Neural crest cell (in vitro differentiated cells): ENCODE results near the gene BTBD9. TPM values are rescaled to one million over a fixed set of nuclear protein-coding genes. Genes with fewer than 3 reads are reported as not detected.

ENCODE experiments used
- DNase-seq: peaks from one replicate; pipeline ENCODE4 v3.0.0; 2021; ENCODE audit warnings: low read depth, mixed read lengths, low spot score
- H3K27ac Mint-ChIP-seq: one replicate; pipeline ENCODE4 v1.8.0; 2021; ENCODE audit warnings: mild to moderate bottlenecking, mixed read lengths; ENCODE audit not compliant: unreplicated experiment
- H3K27me3 Mint-ChIP-seq: 2 replicates; pipeline ENCODE4 v1.8.0; 2021; ENCODE audit warnings: low read depth, mild to moderate bottlenecking, mixed read lengths
- H3K36me3 Mint-ChIP-seq: 2 replicates; pipeline ENCODE4 v1.8.0; 2021; ENCODE audit warnings: low read depth, mild to moderate bottlenecking, mixed read lengths
- H3K4me1 Mint-ChIP-seq: 2 replicates; pipeline ENCODE4 v1.8.0; 2021; ENCODE audit warnings: mixed read lengths
- H3K4me3 Mint-ChIP-seq: one replicate; pipeline ENCODE4 v1.8.0; 2021; ENCODE audit warnings: mild to moderate bottlenecking, mixed read lengths
- H3K9me3 Mint-ChIP-seq: 2 replicates; pipeline ENCODE4 v1.8.0; 2021; ENCODE audit warnings: mixed read lengths
- total RNA-seq: library from RNA; stranded (reverse); gene quantifications from 2 replicates; pipeline ENCODE4 v1.2.1, GENCODE V29; 2021
- TF ChIP-seq, protein P1 (sequence below): fragments of 200-600 bp; sonication (generic); conservative IDR thresholded peaks from 2 replicates; pipeline ENCODE4 v1.5.0; 2021; ENCODE audit warnings: antibody characterized with exemption, mild to moderate bottlenecking

Gene BTBD9
- total RNA-seq, 1 donor from 2014 or later, result 18.0 TPM

DNA sequence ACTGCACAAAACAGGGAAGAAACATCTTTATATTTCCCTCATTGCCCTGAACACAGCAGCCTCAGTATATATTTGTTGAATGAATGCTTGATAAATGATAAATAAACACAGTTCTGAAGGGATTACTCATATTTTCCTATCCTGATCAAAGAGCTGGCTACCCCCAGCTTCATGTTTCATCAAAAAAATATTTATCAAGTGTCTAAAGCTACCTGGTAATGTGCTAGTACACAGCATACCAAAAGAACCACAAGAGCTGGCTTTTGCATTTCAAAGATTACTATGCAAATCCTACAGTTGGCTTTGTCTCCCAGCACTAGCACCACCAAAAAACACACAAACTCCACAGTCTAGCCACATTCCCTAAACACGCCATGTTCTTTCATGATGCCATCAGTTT lies 130.0 kb downstream of the BTBD9 start:
- H3K27ac Mint-ChIP-seq, result no peak overlapping the region
- H3K36me3 Mint-ChIP-seq, result no peaks in the 10 kb centered on the region

DNA sequence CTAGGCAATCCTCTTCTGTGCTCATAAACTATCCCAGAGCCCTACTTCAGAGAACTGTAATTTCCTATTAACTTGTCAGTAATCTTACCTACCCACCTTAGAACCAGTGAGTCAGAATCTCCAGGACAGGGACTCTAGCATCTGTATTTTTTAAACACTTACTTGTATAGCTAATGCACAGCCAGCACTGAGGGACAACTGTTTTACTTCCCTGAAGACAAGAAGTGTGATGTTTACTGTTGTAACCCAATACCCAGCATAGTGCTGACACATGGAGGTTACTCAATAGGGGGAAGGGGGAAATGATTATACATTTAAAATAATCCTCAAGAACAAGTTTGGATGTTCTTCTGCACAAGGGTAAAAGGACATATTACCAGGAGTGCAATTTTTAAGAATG lies 130.8 kb downstream of the BTBD9 start:
- Mint-ChIP-seq H3K9me3 (no peaks in the 10 kb centered on the region), H3K27ac (no peak overlapping the region), H3K4me3 (no peak overlapping the region), H3K36me3 (no peaks in the 10 kb centered on the region), H3K27me3 (no peaks in the 10 kb centered on the region), H3K4me1 (no peaks in the 10 kb centered on the region)
- no peak for DNase-seq
- TF ChIP-seq, protein P1, sequence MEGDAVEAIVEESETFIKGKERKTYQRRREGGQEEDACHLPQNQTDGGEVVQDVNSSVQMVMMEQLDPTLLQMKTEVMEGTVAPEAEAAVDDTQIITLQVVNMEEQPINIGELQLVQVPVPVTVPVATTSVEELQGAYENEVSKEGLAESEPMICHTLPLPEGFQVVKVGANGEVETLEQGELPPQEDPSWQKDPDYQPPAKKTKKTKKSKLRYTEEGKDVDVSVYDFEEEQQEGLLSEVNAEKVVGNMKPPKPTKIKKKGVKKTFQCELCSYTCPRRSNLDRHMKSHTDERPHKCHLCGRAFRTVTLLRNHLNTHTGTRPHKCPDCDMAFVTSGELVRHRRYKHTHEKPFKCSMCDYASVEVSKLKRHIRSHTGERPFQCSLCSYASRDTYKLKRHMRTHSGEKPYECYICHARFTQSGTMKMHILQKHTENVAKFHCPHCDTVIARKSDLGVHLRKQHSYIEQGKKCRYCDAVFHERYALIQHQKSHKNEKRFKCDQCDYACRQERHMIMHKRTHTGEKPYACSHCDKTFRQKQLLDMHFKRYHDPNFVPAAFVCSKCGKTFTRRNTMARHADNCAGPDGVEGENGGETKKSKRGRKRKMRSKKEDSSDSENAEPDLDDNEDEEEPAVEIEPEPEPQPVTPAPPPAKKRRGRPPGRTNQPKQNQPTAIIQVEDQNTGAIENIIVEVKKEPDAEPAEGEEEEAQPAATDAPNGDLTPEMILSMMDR, result no peak

More for the DNA sequence above, 130.0 kb downstream of the BTBD9 start:
- Mint-ChIP-seq H3K9me3 (no peaks in the 10 kb centered on the region), H3K27me3 (no peaks in the 10 kb centered on the region), H3K4me3 (no peak overlapping the region), H3K4me1 (peaks cover 4% of the 10 kb centered on the region)
- DNase-seq, result no peak
- TF ChIP-seq, protein P1, result no peak

DNA sequence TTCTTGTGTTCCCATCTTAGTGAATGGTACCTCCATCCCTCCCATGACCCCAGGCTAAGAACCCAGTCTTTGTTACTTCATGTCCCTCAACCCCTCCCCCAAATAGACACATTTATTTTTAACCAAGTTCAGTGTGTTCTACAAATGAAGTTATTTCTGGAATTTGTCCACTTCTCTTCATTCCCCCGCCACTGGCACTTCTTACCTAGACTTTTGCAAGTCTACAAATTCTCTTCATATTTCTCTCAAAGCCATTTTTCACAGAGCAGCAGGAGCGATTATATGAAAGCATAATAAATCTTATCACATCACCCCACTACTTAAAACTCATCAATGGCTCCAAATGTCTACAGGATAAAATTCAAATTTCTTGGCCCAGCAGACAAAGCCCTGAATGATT lies 131.4 kb downstream of the BTBD9 start:
- Mint-ChIP-seq H3K27ac (no peak overlapping the region), H3K27me3 (no peaks in the 10 kb centered on the region), H3K36me3 (no peaks in the 10 kb centered on the region), H3K4me1 (no peaks in the 10 kb centered on the region), H3K9me3 (no peaks in the 10 kb centered on the region), H3K4me3 (no peak overlapping the region)
- TF ChIP-seq, protein P1, result no peak
- no peak for DNase-seq

DNA sequence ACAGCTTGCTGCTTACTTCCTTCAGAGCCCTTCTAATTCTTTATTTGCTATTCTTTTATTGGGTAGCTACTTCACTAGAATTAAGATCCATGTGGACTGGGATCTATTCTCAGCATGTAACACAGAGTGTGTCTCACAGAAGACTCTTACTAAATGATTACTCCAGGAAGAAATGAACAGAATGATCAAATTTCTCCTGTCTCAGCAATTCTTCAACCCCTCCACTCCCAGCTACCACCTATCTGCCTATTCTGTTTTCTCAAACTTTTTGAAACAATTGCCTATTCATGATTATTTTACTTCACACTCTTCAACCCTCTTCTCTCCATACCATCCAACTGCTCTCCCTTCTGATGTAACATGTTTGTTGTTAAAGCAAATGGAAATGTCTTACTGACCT lies 132.6 kb downstream of the BTBD9 start:
- H3K27ac Mint-ChIP-seq, result no peak overlapping the region
- DNase-seq, result no peak
- no peaks in the 10 kb centered on the region for H3K27me3 Mint-ChIP-seq
- H3K4me3 Mint-ChIP-seq, result no peak overlapping the region
- no peaks in the 10 kb centered on the region for H3K9me3 Mint-ChIP-seq
- no peaks in the 10 kb centered on the region for H3K36me3 Mint-ChIP-seq
- no peaks in the 10 kb centered on the region for H3K4me1 Mint-ChIP-seq
- TF ChIP-seq, protein P1, result no peak

DNA sequence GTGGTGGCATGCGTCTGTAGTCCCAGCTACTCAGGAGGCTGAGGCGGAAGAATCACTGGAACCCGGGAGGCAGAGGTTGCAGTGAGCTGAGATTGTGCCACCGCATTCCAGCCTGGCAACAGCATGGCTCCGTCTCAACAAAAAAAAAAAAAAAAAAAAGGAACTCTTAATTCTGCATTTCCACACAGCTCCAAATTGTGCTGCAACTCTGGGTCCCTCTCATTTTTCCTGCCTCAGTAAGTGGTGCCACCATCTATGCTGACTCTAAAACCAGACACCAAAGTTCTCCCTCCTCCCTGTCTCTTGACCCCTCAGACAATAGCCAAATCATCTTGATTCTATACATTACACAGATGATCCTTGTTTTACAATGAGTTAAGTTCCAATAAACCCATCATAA lies 133.9 kb downstream of the BTBD9 start:
- TF ChIP-seq, protein P1, result no peak
- H3K9me3 Mint-ChIP-seq, result no peaks in the 10 kb centered on the region
- H3K4me3 Mint-ChIP-seq, result no peak overlapping the region
- H3K4me1 Mint-ChIP-seq, result no peaks in the 10 kb centered on the region
- H3K27me3 Mint-ChIP-seq, result no peaks in the 10 kb centered on the region
- H3K36me3 Mint-ChIP-seq, result no peaks in the 10 kb centered on the region
- DNase-seq, result no peak
- H3K27ac Mint-ChIP-seq, result no peak overlapping the region

DNA sequence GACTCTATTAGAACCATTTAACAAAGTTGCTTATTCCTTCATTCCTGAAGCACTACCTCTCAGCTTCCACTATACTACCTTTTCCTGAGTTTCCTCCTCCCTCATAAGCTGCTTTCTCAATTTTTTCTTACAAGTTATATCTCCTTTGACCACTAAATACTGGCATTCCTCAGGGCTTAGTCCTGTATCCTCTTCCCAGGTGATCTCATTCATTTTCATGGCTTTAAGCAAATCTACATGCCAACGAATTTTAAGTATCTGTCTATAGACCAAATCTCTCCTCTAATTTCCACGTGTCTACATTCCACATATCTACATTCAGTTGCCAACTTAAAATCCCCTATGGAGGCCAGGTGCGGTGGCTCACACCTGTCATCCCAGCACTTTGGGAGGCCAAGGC lies 134.7 kb downstream of the BTBD9 start:
- Mint-ChIP-seq H3K4me3 (no peak overlapping the region), H3K27me3 (no peaks in the 10 kb centered on the region), H3K36me3 (no peaks in the 10 kb centered on the region), H3K27ac (no peak overlapping the region), H3K9me3 (no peaks in the 10 kb centered on the region), H3K4me1 (no peaks in the 10 kb centered on the region)
- DNase-seq, result no peak
- TF ChIP-seq, protein P1, result no peak
